Urinary bladder (tissue), 4 donors: ENCODE results near the gene LYST. TPM values are rescaled to one million over a fixed set of nuclear protein-coding genes. Genes with fewer than 3 reads are reported as not detected.
A peak's percentile ranks its signal among the peaks of the same experiment; 100 is the strongest.
"Not testable (repeated sequence)": the region's sequence is repeated elsewhere in the genome, so short reads cannot be mapped to it uniquely, and the experiment has no call there.

Experiments
- DNase-seq: peaks from one replicate; pipeline ENCODE4 v3.0.0-alpha.2; 2015; ENCODE audit errors: extremely low spot score
- H3K27ac ChIP-seq: one replicate; pipeline ENCODE4 v1.5.1; 2013; ENCODE audit warnings: low read depth, mild to moderate bottlenecking, moderate library complexity
- H3K36me3 ChIP-seq: one replicate; pipeline ENCODE4 v1.6.1; 2013; ENCODE audit warnings: mild to moderate bottlenecking, moderate library complexity; ENCODE audit not compliant: insufficient read depth
- H3K4me1 ChIP-seq: one replicate; pipeline ENCODE4 v1.6.1; 2013; ENCODE audit warnings: mild to moderate bottlenecking, moderate library complexity; ENCODE audit not compliant: insufficient read depth
- H3K4me3 ChIP-seq: one replicate; pipeline ENCODE4 v1.5.1; 2013; ENCODE audit warnings: low read depth, low read length
- WGBS: extraction: QIAGEN DNeasy Blood & Tissue Kit; methylation state at CpG from one replicate; pipeline ENCODE4 v1.1.7; 2013; 5-methylcytosine and 5-hydroxymethylcytosine counted together
- polyA plus RNA-seq: library from polyadenylated mRNA; stranded (reverse); fragments of 200-250 nt; gene quantifications from one replicate; pipeline ENCODE4 v1.2.3, GENCODE V29; 2013
- total RNA-seq: library from RNA; depleted of rRNA; stranded (reverse); fragments of >200 nt; gene quantifications from one replicate; pipeline ENCODE4 v1.2.3, GENCODE V29; 2014
- donor health status: healthy with polysubstance abuse.
- donor health status: healthy.

Gene LYST
- total RNA-seq (62.7 TPM), polyA plus RNA-seq (10.6 TPM)

- H3K36me3 ChIP-seq: no peaks in the 10 kb centered on the region
- no peaks in the 10 kb centered on the region for H3K4me1 ChIP-seq
- WGBS: under 1% methylated on average over 71 of the region's 71 CpGs
- peak within 1 kb of the TSS; percentile 88 for H3K27ac ChIP-seq
- DNase-seq: no peak
- peak within 1 kb of the TSS; percentile 81 for H3K4me3 ChIP-seq
These were observed at the start of gene LYST for GRCh38 chr1:235866205-235866912. Gene LYST (minus strand): TSS chr1:235866906. CDS start chr1:235830417, 36,489 bp downstream.

GRCh38 chr1:235915489-235915888 lies 48.8 kb upstream of the LYST start:
- not testable (repeated sequence) for H3K36me3 ChIP-seq, H3K4me1 ChIP-seq, H3K4me3 ChIP-seq, DNase-seq, H3K27ac ChIP-seq
- WGBS: 93% methylated on average over 4 of the region's 4 CpGs

- no peak for DNase-seq
- no peaks in the 10 kb centered on the region for H3K4me1 ChIP-seq
- no peak overlapping the region for H3K27ac ChIP-seq
- 97% methylated on average over 1 of the region's 1 CpG for WGBS
- no peaks in the 10 kb centered on the region for H3K36me3 ChIP-seq
- no peak overlapping the region for H3K4me3 ChIP-seq
These were observed 46.6 kb upstream of the LYST start for GRCh38 chr1:235913311-235913710.

GRCh38 chr1:235911876-235912275 lies 45.2 kb upstream of the LYST start:
- Histone ChIP-seq H3K27ac (no peak overlapping the region), H3K4me3 (no peak overlapping the region), H3K4me1 (no peaks in the 10 kb centered on the region), H3K36me3 (no peaks in the 10 kb centered on the region)
- WGBS: 81% methylated on average over 6 of the region's 6 CpGs
- DNase-seq: no peak

- no peak overlapping the region for H3K27ac ChIP-seq
- DNase-seq: no peak
- H3K36me3 ChIP-seq: no peaks in the 10 kb centered on the region
- whole genome bisulfite sequencing: 86% methylated on average over 5 of the region's 5 CpGs
- no peaks in the 10 kb centered on the region for H3K4me1 ChIP-seq
- no peak overlapping the region for H3K4me3 ChIP-seq
These were observed 44.6 kb upstream of the LYST start for GRCh38 chr1:235911300-235911662.

- Histone ChIP-seq H3K4me1 (no peaks in the 10 kb centered on the region), H3K4me3 (no peak overlapping the region), H3K36me3 (no peaks in the 10 kb centered on the region), H3K27ac (no peak overlapping the region)
- WGBS: 46% methylated on average over 8 of the region's 8 CpGs
- no peak for DNase-seq
These were observed 43.9 kb upstream of the LYST start for GRCh38 chr1:235910357-235911299.

GRCh38 chr1:235908742-235909520 lies 42.2 kb upstream of the LYST start:
- H3K4me3 ChIP-seq: no peak overlapping the region
- DNase-seq: no peak
- H3K36me3 ChIP-seq: no peaks in the 10 kb centered on the region
- 59% methylated on average over 8 of the region's 8 CpGs for WGBS
- H3K4me1 ChIP-seq: no peaks in the 10 kb centered on the region
- peak overlapping the region; percentile 64 for H3K27ac ChIP-seq

- WGBS: 90% methylated on average over 3 of the region's 3 CpGs
- Histone ChIP-seq H3K4me1 (no peaks in the 10 kb centered on the region), H3K4me3 (no peak overlapping the region), H3K27ac (no peak overlapping the region), H3K36me3 (no peaks in the 10 kb centered on the region)
- no peak for DNase-seq
These were observed 41.2 kb upstream of the LYST start for GRCh38 chr1:235907897-235908240.

- no peak overlapping the region for H3K4me3 ChIP-seq
- WGBS: 89% methylated on average over 12 of the region's 12 CpGs
- DNase-seq: no peak
- H3K27ac ChIP-seq: no peak overlapping the region
- no peaks in the 10 kb centered on the region for H3K4me1 ChIP-seq
- H3K36me3 ChIP-seq: no peaks in the 10 kb centered on the region
These were observed 40.6 kb upstream of the LYST start for GRCh38 chr1:235907187-235907896.

- WGBS: 93% methylated on average over 5 of the region's 5 CpGs
- DNase-seq: no peak
- Histone ChIP-seq H3K4me3 (no peak overlapping the region), H3K36me3 (no peaks in the 10 kb centered on the region), H3K27ac (no peak overlapping the region), H3K4me1 (no peaks in the 10 kb centered on the region)
These were observed 39.7 kb upstream of the LYST start for GRCh38 chr1:235906436-235906835.

GRCh38 chr1:235903809-235904208 lies 37.1 kb upstream of the LYST start:
- 96% methylated on average over 2 of the region's 2 CpGs for WGBS
- not testable (repeated sequence) for H3K4me3 ChIP-seq, DNase-seq, H3K36me3 ChIP-seq, H3K27ac ChIP-seq, H3K4me1 ChIP-seq

GRCh38 chr1:235902677-235903542 lies 36.2 kb upstream of the LYST start:
- H3K27ac ChIP-seq: no peak overlapping the region
- H3K4me1 ChIP-seq: no peaks in the 10 kb centered on the region
- no peak for DNase-seq
- WGBS: 51% methylated on average over 7 of the region's 7 CpGs
- H3K36me3 ChIP-seq: no peaks in the 10 kb centered on the region
- H3K4me3 ChIP-seq: no peak overlapping the region
